GM18526 (cell line): ENCODE data around the gene AMFR.

Experiments used
- POLR2A ChIP-seq: IDR thresholded peaks from 3 replicates; pipeline ENCODE4 v1.6.1; 2011; ENCODE audit not compliant: insufficient read length; ENCODE audit errors: extremely low read depth

The AMFR gene

DNA sequence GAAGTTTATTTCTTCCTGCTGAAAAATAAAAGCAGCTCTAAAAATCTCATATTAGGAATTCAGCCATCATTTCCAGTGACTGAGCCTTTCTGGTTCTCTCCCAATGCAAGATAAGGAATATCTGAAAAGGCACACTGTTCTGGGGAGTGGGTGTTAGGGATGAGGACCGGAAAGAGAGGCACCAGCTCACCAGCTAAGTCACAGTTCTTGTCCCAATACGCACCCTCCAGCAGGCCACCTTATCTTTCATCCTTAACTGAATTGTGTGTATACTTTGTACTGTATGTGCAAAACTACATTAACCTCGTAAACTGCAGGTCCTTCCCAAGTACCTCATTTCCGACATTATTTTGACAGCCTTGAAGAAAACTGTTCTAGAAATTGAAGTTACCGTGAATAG, 11.0 kb downstream of the AMFR start:
- no peak for TF ChIP-seq POLR2A

DNA sequence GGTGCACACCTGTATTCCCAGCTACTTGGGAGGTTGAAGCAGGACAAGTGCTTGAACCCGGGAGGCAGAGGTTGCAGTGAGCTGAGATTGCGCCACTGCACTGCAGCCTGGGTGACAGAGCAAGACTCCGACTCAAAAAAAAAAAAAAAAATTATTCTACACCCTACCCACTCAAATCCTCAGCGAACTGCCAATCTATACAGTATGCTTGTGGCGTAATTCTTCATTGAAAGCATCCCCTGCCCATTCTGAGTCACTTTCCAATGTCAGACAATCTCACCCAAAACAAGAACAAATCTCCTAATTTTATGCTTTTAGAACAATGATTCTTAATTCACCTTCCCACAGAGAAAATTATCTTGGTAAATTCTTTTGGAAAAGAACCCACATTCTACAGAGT, 12.0 kb downstream of the AMFR start:
- TF ChIP-seq POLR2A: no peak

DNA sequence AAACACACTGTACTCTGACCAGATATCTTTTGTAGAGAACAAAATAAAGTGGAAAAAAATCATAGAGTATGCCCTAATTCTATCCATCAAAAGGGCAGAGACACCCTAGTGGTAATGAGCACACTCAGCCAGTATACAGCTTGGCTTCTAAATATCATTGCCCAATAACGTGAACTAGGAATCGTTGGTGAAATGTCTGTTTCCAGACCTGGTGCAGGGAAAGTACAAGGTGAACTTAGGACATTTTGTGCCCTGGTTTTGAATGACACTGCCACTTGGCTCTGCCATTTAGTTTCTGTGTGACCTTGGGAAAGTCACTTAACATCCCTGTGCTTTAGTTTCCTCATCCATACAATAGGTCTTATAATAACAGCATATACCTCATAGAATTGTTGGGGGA, 13.7 kb downstream of the AMFR start:
- no peak for TF ChIP-seq POLR2A

DNA sequence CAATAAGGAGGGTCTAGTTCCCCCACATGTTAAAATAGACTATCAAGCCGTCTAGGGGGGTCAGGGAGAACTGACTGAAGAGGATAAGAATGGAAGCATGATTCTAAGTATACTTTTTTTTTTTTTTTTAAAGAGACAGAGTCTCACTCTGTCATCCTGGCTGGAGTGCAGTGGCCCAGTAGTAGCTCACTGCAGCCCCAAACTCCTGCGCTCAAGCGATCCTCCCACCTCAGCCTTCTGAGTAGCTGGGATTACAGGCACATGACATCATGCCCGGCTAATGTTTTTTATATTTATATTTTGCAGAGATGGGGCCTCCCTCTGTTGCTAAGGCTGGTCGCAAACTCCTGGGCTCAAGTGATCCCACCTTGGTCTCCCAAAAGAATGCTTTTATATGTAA, 14.2 kb downstream of the AMFR start:
- TF ChIP-seq POLR2A: no peak

DNA sequence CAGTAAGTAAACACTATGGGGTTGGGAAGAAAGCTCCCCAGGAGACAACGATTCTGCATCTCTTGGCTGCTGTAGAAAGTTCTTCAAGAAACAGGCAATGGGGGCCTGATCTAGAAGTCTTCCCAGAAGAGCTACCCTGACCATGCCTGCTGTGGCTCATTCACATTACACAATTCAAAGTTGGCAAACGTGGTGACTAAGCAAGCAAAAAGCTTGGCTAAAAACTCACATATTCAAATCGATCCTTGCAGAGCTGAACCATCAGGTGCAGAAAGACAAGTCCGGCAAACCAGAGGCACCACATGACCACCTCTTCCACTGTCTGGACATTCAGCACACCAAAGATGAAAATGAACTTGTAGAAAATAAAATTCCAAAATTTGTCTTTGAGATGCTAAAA, 16.1 kb downstream of the AMFR start:
- TF ChIP-seq POLR2A: no peak

DNA sequence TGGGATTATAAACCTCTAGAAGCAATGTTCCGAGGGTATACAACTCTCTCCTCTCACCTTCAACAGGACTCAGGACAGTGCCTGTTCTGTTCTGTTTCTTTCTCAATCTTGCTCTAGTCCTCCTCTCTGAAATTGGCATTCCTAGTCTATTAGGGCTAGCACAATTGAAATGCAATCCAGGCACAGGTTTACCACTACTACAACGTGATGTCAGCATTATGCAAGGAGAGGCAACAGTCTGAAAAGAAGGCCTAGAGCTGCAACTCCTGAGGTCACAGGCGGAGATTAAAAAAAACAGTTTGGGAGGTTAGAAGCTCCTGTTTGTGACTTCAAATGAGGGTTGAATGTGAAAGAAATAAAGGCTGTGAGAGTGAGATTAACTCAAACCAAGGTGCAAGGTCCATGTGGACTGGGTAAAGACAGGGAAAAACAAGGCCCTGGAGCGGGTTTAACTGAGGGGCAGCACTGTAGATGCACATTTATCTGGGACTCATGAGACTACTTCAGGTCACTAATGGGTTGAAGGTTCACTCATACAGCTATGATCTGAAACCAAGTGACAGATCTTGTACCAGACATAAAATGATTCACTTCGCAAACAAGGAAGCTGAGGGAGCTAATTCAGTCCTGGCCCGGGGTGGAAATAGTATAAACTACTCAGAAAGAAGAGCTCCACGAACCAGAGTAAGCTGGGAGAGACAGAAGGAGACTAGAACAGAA, 16.8 kb downstream of the AMFR start:
- no peak for TF ChIP-seq POLR2A

DNA sequence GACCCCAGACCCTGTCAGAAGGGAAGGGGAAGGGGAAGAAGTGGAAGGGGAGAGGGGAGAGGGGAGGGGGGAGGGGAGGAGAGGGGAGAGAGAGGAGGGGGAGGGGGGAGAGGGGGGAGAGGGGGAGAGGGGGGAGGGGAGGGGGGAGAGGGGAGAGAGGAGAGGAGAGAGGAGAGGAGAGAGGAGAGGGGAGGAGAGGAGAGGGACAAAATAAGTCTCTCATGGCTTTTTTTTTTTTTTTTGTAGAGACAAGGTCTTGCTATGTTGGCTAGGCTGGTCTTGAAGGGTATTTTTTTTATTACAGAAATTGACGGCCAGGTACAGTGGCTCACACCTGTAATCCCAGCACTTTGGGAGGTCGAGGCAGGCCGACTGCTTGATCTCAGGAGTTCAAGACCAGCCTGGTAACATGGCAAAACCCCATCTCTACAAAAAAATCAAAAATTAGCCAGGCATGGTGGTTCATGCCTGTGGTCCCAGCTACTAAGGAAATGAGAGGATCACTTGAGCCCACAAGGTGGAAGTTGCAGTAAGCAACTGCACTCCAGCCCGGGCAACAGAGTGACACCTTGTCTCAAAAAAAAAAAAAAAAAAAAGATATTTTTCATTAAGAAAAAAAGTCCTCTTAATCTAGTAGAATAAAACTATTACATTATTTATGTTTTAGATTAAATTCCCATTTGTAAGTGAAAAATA, 19.2 kb downstream of the AMFR start:
- TF ChIP-seq POLR2A: no peak

DNA sequence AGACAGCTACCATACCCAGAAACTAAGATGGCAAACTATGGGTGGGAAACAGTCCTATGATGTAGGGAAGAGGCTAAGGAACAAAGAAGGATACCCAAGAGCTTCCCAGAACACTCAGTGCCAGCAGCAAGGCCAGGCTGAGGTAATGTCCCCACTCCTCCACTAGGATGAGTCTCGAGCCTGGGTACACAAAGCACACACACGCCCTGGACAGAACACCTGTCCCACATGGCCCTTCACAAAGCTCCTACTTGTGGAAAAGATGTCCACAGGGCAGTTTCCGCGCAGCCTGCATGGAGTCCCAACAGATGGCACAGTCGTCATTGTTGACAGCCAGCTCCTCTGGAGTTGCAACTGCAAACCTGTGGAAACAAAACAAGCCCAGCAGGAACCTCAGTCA, 23.9 kb downstream of the AMFR start:
- no peak for TF ChIP-seq POLR2A

DNA sequence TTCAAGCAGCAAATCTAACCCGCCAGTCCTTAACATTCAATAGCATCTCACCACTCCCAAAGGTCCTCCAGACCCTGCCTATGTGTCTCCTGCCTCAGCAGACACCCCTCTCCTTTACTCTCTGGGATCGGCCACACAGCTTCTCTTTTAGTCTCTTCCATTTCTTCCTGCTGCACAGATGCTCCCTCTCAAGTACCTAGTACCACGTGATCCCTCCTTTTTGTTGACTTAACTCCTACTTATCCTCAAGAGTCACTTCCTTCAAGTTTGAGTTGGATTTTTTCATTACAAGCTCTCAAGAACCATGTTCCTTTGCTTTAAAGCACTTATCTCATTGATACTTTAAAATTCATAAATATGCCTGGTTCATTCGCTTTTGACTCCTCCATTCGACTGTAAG, 24.9 kb downstream of the AMFR start:
- TF ChIP-seq POLR2A: no peak

DNA sequence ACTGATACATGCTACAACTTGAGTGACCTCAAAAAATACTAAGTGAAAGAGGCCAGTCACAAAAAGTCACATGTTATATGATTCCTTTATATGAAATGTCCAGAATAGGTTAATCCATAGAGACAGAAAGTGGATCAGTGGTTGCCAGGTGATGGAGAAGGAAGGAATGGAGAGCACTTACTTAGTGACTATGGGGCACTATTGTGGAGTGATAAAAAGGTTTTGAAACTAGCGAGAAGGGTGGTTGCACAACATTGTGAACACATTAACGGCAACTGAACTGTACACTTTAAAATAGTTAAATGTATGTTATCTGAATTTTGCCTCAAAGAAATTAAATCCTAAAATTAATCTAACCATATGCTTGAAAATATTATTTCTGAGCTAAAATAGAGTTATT, 25.9 kb downstream of the AMFR start:
- TF ChIP-seq POLR2A: no peak

DNA sequence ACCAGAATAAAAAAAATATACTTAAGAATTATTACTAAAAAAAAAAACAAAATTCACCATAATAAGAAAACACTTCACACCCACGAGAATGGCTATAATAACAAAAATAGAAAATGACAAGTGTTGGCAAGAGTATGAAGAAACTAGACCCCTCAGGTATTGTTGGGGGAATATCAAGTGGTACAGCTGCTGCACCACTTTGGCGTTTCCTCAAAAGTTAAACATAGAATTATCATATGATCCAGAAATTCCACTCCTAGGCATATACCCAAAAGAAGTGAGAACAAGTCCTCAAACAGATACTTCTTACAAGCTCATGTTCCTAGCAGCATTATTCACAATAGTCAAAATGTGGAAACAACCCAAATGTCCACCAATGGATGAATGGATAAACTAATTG, 26.3 kb downstream of the AMFR start:
- TF ChIP-seq POLR2A: no peak

DNA sequence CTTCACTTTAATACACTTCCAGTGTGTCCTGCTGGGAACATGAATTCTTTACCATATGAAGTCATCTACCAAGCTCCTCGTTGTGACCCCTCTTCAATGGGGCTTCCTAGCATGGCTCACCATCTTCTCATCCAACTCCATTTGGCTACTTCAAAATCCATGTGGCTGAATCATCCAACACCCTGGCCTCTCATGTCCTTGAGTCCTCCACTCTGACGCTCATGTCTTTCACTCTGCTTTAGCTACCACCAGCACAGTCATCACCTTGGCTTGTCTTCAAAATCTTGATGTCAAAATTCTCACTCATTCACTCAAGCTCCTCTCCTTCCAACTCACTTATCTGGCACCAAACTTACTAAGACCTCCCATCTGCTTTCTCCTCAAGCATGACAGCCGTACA, 35.8 kb downstream of the AMFR start:
- TF ChIP-seq POLR2A: no peak

DNA sequence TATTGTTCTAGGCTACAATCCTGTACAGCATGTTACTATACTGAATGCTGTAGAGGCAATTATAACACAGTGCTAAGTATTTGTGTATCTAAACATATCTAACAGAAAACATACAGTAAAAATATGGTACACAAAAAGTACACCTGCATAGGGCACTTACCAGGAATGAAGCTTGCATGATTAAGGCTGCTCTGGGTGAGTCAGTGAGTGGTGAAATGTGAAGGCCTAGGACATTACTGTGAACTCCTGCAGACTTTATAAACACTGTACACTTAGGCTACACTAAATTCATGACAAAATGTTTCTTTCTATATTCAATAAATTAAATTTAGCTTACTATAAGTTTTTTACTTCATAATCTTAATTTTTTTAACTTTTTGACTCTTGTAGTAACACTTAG, 37.1 kb downstream of the AMFR start:
- TF ChIP-seq POLR2A: no peak

DNA sequence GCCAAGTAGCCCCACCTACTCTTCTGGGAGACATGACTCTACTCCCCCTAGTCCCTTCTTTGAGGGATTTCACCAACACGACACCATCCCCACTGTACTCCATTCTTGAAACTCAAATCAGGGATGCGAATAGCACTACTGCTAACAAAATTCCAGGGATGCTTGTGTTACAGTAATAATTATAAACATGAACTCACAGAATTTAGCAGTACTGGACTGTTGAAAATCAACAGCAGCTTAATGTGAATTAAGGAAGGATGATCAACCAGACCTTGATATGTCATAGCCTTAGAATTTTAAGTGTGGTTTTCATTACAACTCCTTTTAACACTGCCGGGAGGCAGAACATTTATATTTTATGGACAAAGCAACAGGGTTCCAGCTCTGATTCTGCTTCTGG, 37.9 kb downstream of the AMFR start:
- no peak for TF ChIP-seq POLR2A

DNA sequence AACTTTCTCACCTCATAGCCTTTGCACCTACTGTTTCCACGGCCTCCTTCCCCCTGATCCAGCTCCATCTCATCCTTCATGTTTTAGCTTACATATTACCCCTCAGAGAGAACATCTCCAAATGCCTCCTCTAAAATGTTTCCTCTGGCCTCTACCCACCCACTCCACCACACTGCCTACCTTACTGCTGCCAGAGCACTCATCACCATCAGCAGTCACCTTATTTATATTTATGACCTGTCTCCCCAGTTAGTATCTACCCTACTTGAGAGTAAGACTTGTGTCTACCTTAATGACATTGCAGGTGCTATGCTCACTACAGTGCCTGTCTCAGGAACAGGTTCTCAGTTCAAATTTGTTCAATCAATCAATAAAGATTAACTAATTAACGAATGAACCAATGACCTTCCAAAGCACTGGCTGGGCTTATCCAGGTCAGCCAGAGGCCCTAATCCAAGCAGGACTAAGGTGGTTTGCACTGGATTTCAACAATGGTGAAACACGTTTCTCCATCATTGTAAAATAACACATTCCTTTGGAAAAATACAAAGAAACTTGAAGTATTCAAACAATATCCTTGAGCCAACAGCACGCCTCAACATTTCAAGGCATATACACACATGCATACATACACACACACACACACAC, 41.1 kb downstream of the AMFR start:
- TF ChIP-seq POLR2A: no peak

DNA sequence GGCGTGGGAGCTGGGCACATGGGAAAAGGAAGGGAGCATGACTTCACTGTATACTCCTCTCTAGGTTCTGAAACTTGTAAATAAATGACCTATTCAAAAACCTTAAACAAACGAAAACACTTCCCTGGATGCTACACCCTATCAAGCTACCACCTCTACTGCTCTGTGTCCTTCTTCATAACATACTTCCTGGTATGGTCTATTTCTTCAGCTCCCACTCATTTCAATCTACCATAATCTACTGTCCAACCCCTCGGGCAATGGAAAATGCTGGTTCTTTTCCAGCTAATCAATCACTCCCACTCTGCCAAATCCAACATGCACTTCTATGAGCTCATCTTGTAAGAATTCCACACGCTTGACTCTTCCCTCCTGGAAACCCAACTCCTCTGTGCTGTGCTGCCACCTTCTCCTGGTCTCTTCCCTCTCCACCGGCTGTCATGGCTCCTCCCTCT, 42.4 kb downstream of the AMFR start:
- no peak for TF ChIP-seq POLR2A

DNA sequence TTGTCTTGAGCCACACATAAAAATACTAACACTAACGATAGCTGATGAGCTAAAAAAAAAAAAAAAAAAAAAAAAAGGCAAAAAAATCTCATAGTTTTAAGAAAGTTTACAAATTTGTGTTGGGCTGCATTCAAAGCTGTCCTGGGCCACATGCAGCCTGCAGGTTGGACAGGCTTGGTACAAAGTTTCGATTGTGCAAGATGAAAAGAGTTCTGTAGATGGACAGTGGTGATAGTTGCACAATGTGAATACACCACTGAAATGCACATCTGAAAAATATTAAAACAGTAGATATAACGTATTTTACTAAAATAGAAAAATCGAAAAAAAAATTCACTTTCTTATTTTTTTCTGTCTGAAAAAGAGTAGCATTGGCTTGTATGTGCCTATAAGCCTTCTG, 42.9 kb downstream of the AMFR start:
- no peak for TF ChIP-seq POLR2A

DNA sequence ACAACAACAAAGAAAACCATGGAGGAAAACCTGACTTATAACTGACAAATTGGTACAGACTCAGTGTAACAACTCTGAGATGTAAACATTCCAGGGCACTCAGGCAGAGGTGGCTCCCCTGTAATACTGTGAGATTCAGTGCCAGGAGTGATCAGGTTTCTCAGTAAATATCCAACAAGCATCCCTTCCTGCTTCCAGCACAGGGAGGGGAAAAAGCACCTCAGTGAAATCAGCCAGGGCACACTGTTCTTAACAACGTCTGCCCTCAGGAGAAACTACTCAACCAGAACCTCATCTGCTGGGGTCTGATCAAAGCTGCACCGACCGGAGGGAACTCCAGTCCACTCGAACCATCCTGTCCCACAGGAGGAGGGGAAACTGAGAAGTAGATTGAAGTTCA, 52.3 kb downstream of the AMFR start:
- TF ChIP-seq POLR2A: no peak
